Measurements from ENCODE around the gene ZFYVE27. TPM values are rescaled to one million over a fixed set of nuclear protein-coding genes. Genes with fewer than 3 reads are reported as not detected.

The ZFYVE27 gene
- total and polyA plus RNA-seq, 2 experiments from 2014 or later = 17.2 to 32.6 TPM

DNA sequence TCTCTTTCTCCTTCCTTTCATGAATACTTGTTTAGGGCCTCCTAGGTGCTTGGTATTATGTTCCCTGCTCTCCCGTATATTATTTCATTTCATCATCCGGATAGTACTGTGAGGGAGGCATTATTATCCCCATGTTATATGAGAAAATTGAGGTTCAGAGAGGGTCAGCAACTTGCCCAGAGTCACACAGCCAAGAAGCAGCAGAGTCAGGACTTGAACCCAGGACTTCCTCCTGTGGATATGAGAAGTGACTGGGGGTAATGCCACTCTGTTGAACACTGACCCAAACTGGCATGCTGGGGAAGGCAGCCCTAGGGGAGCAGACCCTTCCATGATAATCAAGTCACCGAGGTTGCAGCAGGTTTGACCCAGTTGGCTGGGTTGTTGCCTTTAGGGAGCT lies 43.0 kb downstream of the ZFYVE27 start:
- DNase-seq = no peak
- Histone ChIP-seq H3K9ac (no peak overlapping the region), H3K9me3 (ENCODE audit: low read depth) (no peaks in the 10 kb centered on the region), H3F3A (ENCODE audit: insufficient read depth) (no peaks in the 10 kb centered on the region), H3K4me3 (no peak overlapping the region), H4K20me1 (ENCODE audit: insufficient read depth) (no peaks in the 10 kb centered on the region), H3K27me3 (replicated peaks; ENCODE audit: insufficient read depth) (no peaks in the 10 kb centered on the region; the same call in none of the 2 replicates), H3K4me2 (ENCODE audit: unreplicated experiment) (no peak overlapping the region), H3K79me2 (ENCODE audit: insufficient read depth) (no peaks in the 10 kb centered on the region), H3K27ac (no peak overlapping the region), H2AFZ (no peak overlapping the region), H3K36me3 (ENCODE audit: low read depth) (no peaks in the 10 kb centered on the region), H3K4me1 (ENCODE audit: insufficient read depth) (no peaks in the 10 kb centered on the region), H3K9me2 (ENCODE audit: insufficient read depth) (no peaks in the 10 kb centered on the region)
- TF ChIP-seq EZH2phosphoT487 (IDR thresholded peaks at IDR 0.05; ENCODE audit: insufficient read depth, low read depth) (no peak), EZH2 (IDR thresholded peaks at IDR 0.05; ENCODE audit: insufficient read depth, poor library complexity, severe bottlenecking) (no peak)
- in situ Hi-C loops (cut with MboI) = loop anchor here (25.0 kb wide), 1 partner anchor 257 kb away; the partner anchor contains the start of gene CRTAC1
- whole genome bisulfite sequencing, 2 experiments (ENCODE audit: low coverage in 1 of 2, low lambda C conversion rate in 2 of 2, missing lambda C conversion rate in 2 of 2) = 57 to 69% methylated on average over 3 of the region's 3 CpGs

- Histone ChIP-seq H3K36me3 (ENCODE audit: low read depth) (no peaks in the 10 kb centered on the region), H3K4me3 (no peak overlapping the region), H3K27ac (no peak overlapping the region), H3K9me3 (ENCODE audit: low read depth) (no peaks in the 10 kb centered on the region), H4K20me1 (ENCODE audit: insufficient read depth) (no peaks in the 10 kb centered on the region), H3F3A (ENCODE audit: insufficient read depth) (no peaks in the 10 kb centered on the region), H3K9ac (no peak overlapping the region), H3K4me2 (ENCODE audit: unreplicated experiment) (no peak overlapping the region), H3K79me2 (ENCODE audit: insufficient read depth) (no peaks in the 10 kb centered on the region), H2AFZ (no peak overlapping the region), H3K27me3 (replicated peaks; ENCODE audit: insufficient read depth) (no peaks in the 10 kb centered on the region; the same call in none of the 2 replicates), H3K9me2 (ENCODE audit: insufficient read depth) (no peaks in the 10 kb centered on the region), H3K4me1 (ENCODE audit: insufficient read depth) (no peaks in the 10 kb centered on the region)
- in situ Hi-C loops (cut with MboI) = loop anchor here (25.0 kb wide), 1 partner anchor 256 kb away; the partner anchor contains the start of gene CRTAC1
- no peak for TF ChIP-seq EZH2 (IDR thresholded peaks at IDR 0.05; ENCODE audit: insufficient read depth, poor library complexity, severe bottlenecking)
- no peak for TF ChIP-seq EZH2phosphoT487 (IDR thresholded peaks at IDR 0.05; ENCODE audit: insufficient read depth, low read depth)
- DNase-seq = no peak
- 63 to 66% methylated on average over 7 of the region's 7 CpGs for WGBS, 2 experiments (ENCODE audit: low coverage in 1 of 2, low lambda C conversion rate in 2 of 2, missing lambda C conversion rate in 2 of 2)
Observed at GRCh38 chr10:97780841-97781617, 44.1 kb downstream of the ZFYVE27 start.

- no peaks in the 10 kb centered on the region; the same call in none of the 2 replicates for H3K27me3 ChIP-seq (replicated peaks; ENCODE audit: insufficient read depth)
- no peaks in the 10 kb centered on the region for H3K4me1 ChIP-seq (ENCODE audit: insufficient read depth)
- no peak for DNase-seq
- no peaks in the 10 kb centered on the region for H3K36me3 ChIP-seq (ENCODE audit: low read depth)
- H3K9me2 ChIP-seq (ENCODE audit: insufficient read depth) = no peaks in the 10 kb centered on the region
- in situ Hi-C loops (cut with MboI) = loop anchor here (25.0 kb wide), 1 partner anchor 256 kb away; the partner anchor contains the start of gene CRTAC1
- H3K9ac ChIP-seq = no peak overlapping the region
- WGBS, 2 experiments (ENCODE audit: low coverage in 1 of 2, low lambda C conversion rate in 2 of 2, missing lambda C conversion rate in 2 of 2) = 62 to 64% methylated on average over 14 of the region's 14 CpGs
- no peaks in the 10 kb centered on the region for H4K20me1 ChIP-seq (ENCODE audit: insufficient read depth)
- H3K4me3 ChIP-seq = no peak overlapping the region
- H2AFZ ChIP-seq = no peak overlapping the region
- no peak overlapping the region for H3K27ac ChIP-seq
- no peaks in the 10 kb centered on the region for H3F3A ChIP-seq (ENCODE audit: insufficient read depth)
- H3K9me3 ChIP-seq (ENCODE audit: low read depth) = no peaks in the 10 kb centered on the region
- TF ChIP-seq EZH2 (IDR thresholded peaks at IDR 0.05; ENCODE audit: insufficient read depth, poor library complexity, severe bottlenecking) (no peak), EZH2phosphoT487 (IDR thresholded peaks at IDR 0.05; ENCODE audit: insufficient read depth, low read depth) (no peak)
- no peak overlapping the region for H3K4me2 ChIP-seq (ENCODE audit: unreplicated experiment)
- H3K79me2 ChIP-seq (ENCODE audit: insufficient read depth) = no peaks in the 10 kb centered on the region
Observed at GRCh38 chr10:97781618-97782331, 44.8 kb downstream of the ZFYVE27 start.

GRCh38 chr10:97782455-97783228 lies 45.7 kb downstream of the ZFYVE27 start:
- H2AFZ ChIP-seq = no peak overlapping the region
- no peaks in the 10 kb centered on the region for H3K36me3 ChIP-seq (ENCODE audit: low read depth)
- no peak overlapping the region for H3K4me2 ChIP-seq (ENCODE audit: unreplicated experiment)
- H3F3A ChIP-seq (ENCODE audit: insufficient read depth) = no peaks in the 10 kb centered on the region
- no peaks in the 10 kb centered on the region for H3K4me1 ChIP-seq (ENCODE audit: insufficient read depth)
- H4K20me1 ChIP-seq (ENCODE audit: insufficient read depth) = no peaks in the 10 kb centered on the region
- in situ Hi-C loops (cut with MboI) = loop anchor here (25.0 kb wide), 1 partner anchor 255 kb away; the partner anchor contains the start of gene CRTAC1
- WGBS, 2 experiments (ENCODE audit: low coverage in 1 of 2, low lambda C conversion rate in 2 of 2, missing lambda C conversion rate in 2 of 2) = 55 to 57% methylated on average over 11 of the region's 11 CpGs
- H3K79me2 ChIP-seq (ENCODE audit: insufficient read depth) = no peaks in the 10 kb centered on the region
- H3K9me2 ChIP-seq (ENCODE audit: insufficient read depth) = no peaks in the 10 kb centered on the region
- no peaks in the 10 kb centered on the region for H3K9me3 ChIP-seq (ENCODE audit: low read depth)
- TF ChIP-seq EZH2 (IDR thresholded peaks at IDR 0.05; ENCODE audit: insufficient read depth, poor library complexity, severe bottlenecking) (no peak), EZH2phosphoT487 (IDR thresholded peaks at IDR 0.05; ENCODE audit: insufficient read depth, low read depth) (no peak)
- no peak overlapping the region for H3K4me3 ChIP-seq
- no peak for DNase-seq
- peaks cover 6% of the 10 kb centered on the region for H3K27me3 ChIP-seq (replicated peaks; ENCODE audit: insufficient read depth)
- no peak overlapping the region for H3K27ac ChIP-seq
- H3K9ac ChIP-seq = no peak overlapping the region

Data from GM23248 (cell line).